IMR-90 (cell line): ENCODE data around the gene ALDH1A2. TPM values are rescaled to one million over a fixed set of nuclear protein-coding genes. Genes with fewer than 3 reads are reported as not detected.

Experiments used
- ATAC-seq: fragments of 200-7000 bp; cut with Tn5 transposase; 2 replicates; pipeline ENCODE4 v1.9.1; 2020; ENCODE audit warnings: low read depth, mild to moderate bottlenecking, moderate library complexity
- BruUV-seq: library from RNA; stranded (reverse); fragments of 400-500 nt; replicated peaks from 2 replicates; lab custom pipeline; 2021; lab: Mats Ljungman, UMichigan
- CTCF ChIA-PET: fragments of 300-600 bp; formaldehyde crosslinking; extraction: SDS; loops from one replicate; lab custom pipeline; 2021; ENCODE audit warnings: antibody characterized with exemption; lab: Yijun Ruan, JAX
- POLR2A ChIA-PET: fragments of 300-600 bp; sonication (Branson Sonifier 250); formaldehyde crosslinking; loops from one replicate; lab custom pipeline; 2022; ENCODE audit warnings: antibody characterized with exemption; ENCODE audit not compliant: unreplicated experiment; lab: Charles Lee
- DNase-seq: peaks from one replicate; pipeline ENCODE4 v3.0.0; 2013
- H2AFZ ChIP-seq: replicated peaks from 2 replicates; pipeline ENCODE3; 2013; ENCODE audit warnings: low read length, mild to moderate bottlenecking; ENCODE audit not compliant: poor library complexity
- H2AK5ac ChIP-seq: 2 replicates; pipeline ENCODE4 v1.6.1; 2013; ENCODE audit warnings: low read depth, low read length, inconsistent platforms
- H2AK9ac ChIP-seq: replicated peaks from 2 replicates; pipeline ENCODE3; 2013; ENCODE audit warnings: mild to moderate bottlenecking, low read depth, low read length, moderate library complexity; ENCODE audit not compliant: poor library complexity
- H2BK120ac ChIP-seq: 2 replicates; pipeline ENCODE4 v1.6.1; 2013; ENCODE audit warnings: low read depth, low read length, inconsistent platforms
- H2BK15ac ChIP-seq: 3 replicates; pipeline ENCODE4 v1.6.1; 2013; ENCODE audit warnings: low read depth, low read length, inconsistent platforms
- H2BK20ac ChIP-seq: 2 replicates; pipeline ENCODE4 v1.6.1; 2013; ENCODE audit warnings: low read depth, mild to moderate bottlenecking, inconsistent platforms, low read length, moderate library complexity
- H2BK5ac ChIP-seq: 2 replicates; pipeline ENCODE4 v1.6.1; 2013; ENCODE audit warnings: mild to moderate bottlenecking, low read depth, low read length, inconsistent platforms; ENCODE audit not compliant: poor library complexity, severe bottlenecking
- H3K14ac ChIP-seq: replicated peaks from 2 replicates; pipeline ENCODE4 v1.6.1; 2013; ENCODE audit warnings: low read depth, low read length, inconsistent platforms
- H3K18ac ChIP-seq: 2 replicates; pipeline ENCODE4 v1.6.1; 2013; ENCODE audit warnings: low read depth, low read length, control low read depth
- H3K23ac ChIP-seq: 2 replicates; pipeline ENCODE4 v1.6.1; 2013; ENCODE audit warnings: low read depth, low read length, inconsistent platforms
- H3K27ac ChIP-seq: 2 replicates; pipeline ENCODE4 v1.5.1; 2013; ENCODE audit warnings: mild to moderate bottlenecking, control low read depth, low read length; ENCODE audit not compliant: insufficient read depth
- H3K27me3 ChIP-seq: 2 replicates; pipeline ENCODE4 v1.6.1; 2013; ENCODE audit warnings: low read length; ENCODE audit not compliant: control insufficient read depth, insufficient read depth
- H3K36me3 ChIP-seq: 2 replicates; pipeline ENCODE4 v1.6.1; 2013; ENCODE audit warnings: low read length, mixed read lengths; ENCODE audit not compliant: control insufficient read depth, insufficient read depth
- H3K4ac ChIP-seq: 2 replicates; pipeline ENCODE4 v1.6.1; 2013; ENCODE audit warnings: low read depth, low read length, inconsistent platforms
- H3K4me1 ChIP-seq: 2 replicates; pipeline ENCODE4 v1.6.1; 2013; ENCODE audit warnings: low read length, mixed read lengths; ENCODE audit not compliant: control insufficient read depth, insufficient read depth
- H3K4me2 ChIP-seq: 2 replicates; pipeline ENCODE4 v1.6.1; 2013; ENCODE audit warnings: low read depth, mild to moderate bottlenecking, control low read depth, low read length, moderate library complexity
- H3K4me3 ChIP-seq: 2 replicates; pipeline ENCODE4 v1.5.1; 2013; ENCODE audit warnings: low read depth, mild to moderate bottlenecking, control low read depth, low read length, moderate library complexity; ENCODE audit not compliant: insufficient read depth
- H3K56ac ChIP-seq: 2 replicates; pipeline ENCODE4 v1.6.1; 2013; ENCODE audit warnings: low read length, inconsistent platforms; ENCODE audit not compliant: insufficient read depth; ENCODE audit errors: extremely low read depth
- H3K79me1 ChIP-seq, 2 experiments: 2 replicates each; pipeline ENCODE4 v1.6.1; 2013; ENCODE audit warnings: low read length in 2 of 2, inconsistent platforms in 1 of 2, low read depth in 1 of 2
- H3K9ac ChIP-seq: 2 replicates; pipeline ENCODE4 v1.6.1; 2013; ENCODE audit warnings: low read depth, low read length, control low read depth
- H3K9me1 ChIP-seq: 2 replicates; pipeline ENCODE4 v1.6.1; 2013; ENCODE audit warnings: low read length, inconsistent platforms; ENCODE audit not compliant: insufficient read depth
- H3K9me3 ChIP-seq: 2 replicates; pipeline ENCODE4 v1.6.1; 2013; ENCODE audit warnings: low read length; ENCODE audit not compliant: control insufficient read depth, insufficient read depth
- H4K20me1 ChIP-seq: 2 replicates; pipeline ENCODE4 v1.6.1; 2013; ENCODE audit warnings: low read length, inconsistent platforms; ENCODE audit not compliant: insufficient read depth
- H4K5ac ChIP-seq: 2 replicates; pipeline ENCODE4 v1.6.1; 2013; ENCODE audit warnings: mild to moderate bottlenecking, low read depth, low read length, control low read depth
- H4K8ac ChIP-seq, 2 experiments: 2 replicates each; pipeline ENCODE4 v1.6.1; 2013; ENCODE audit warnings: low read depth in 2 of 2, low read length in 2 of 2, control low read depth in 1 of 2, inconsistent platforms in 1 of 2
- H4K91ac ChIP-seq: 2 replicates; pipeline ENCODE4 v1.6.1; 2013; ENCODE audit warnings: low read depth, low read length, inconsistent platforms; ENCODE audit not compliant: insufficient read depth
- BHLHE40 ChIP-seq: fragments of 150-350 bp; IDR thresholded peaks from 2 replicates; pipeline ENCODE4 v1.6.1; 2016; ENCODE audit warnings: mild to moderate bottlenecking, low read depth, low read length
- CEBPB ChIP-seq: IDR thresholded peaks from 2 replicates; pipeline ENCODE4 v1.6.1; 2012; ENCODE audit warnings: low read depth, low read length, improper control_type of control experiment
- CHD1 ChIP-seq: IDR thresholded peaks from 2 replicates; pipeline ENCODE4 v1.6.1; 2012; ENCODE audit warnings: low read depth, low read length, improper control_type of control experiment
- CTCF ChIP-seq: conservative IDR thresholded peaks from 2 replicates; pipeline ENCODE4 v1.5.1; 2012; ENCODE audit warnings: mild to moderate bottlenecking, low read depth, low read length, improper control_type of control experiment
- ELK1 ChIP-seq: fragments of 150-350 bp; IDR thresholded peaks from 2 replicates; pipeline ENCODE4 v1.6.1; 2016; ENCODE audit warnings: low read depth, mild to moderate bottlenecking, low read length, moderate library complexity, borderline replicate concordance
- FOS ChIP-seq: fragments of 150-350 bp; IDR thresholded peaks from 2 replicates; pipeline ENCODE4 v1.6.1; 2016; ENCODE audit warnings: low read depth, low read length
- MAFK ChIP-seq: IDR thresholded peaks from 2 replicates; pipeline ENCODE4 v1.6.1; 2012; ENCODE audit warnings: low read depth, low read length, improper control_type of control experiment
- MAZ ChIP-seq: IDR thresholded peaks from 2 replicates; pipeline ENCODE4 v1.6.1; 2012; ENCODE audit warnings: low read depth, mild to moderate bottlenecking, low read length, improper control_type of control experiment, moderate library complexity, borderline replicate concordance
- MXI1 ChIP-seq: IDR thresholded peaks from 2 replicates; pipeline ENCODE4 v1.6.1; 2012; ENCODE audit warnings: low read depth, mild to moderate bottlenecking, low read length, moderate library complexity, borderline replicate concordance
- NFE2L2 ChIP-seq: fragments of 150-350 bp; IDR thresholded peaks from 2 replicates; pipeline ENCODE4 v1.6.1; 2016; ENCODE audit warnings: low read depth, mild to moderate bottlenecking, low read length
- POLR2A ChIP-seq: IDR thresholded peaks from 2 replicates; pipeline ENCODE4 v1.6.1; 2012; ENCODE audit warnings: mild to moderate bottlenecking, low read depth, low read length
- RAD21 ChIP-seq: IDR thresholded peaks from 2 replicates; pipeline ENCODE4 v1.6.1; 2012; ENCODE audit warnings: low read length, improper control_type of control experiment
- RCOR1 ChIP-seq: IDR thresholded peaks from 2 replicates; pipeline ENCODE4 v1.6.1; 2012; ENCODE audit warnings: mild to moderate bottlenecking, low read length, improper control_type of control experiment; ENCODE audit not compliant: insufficient replicate concordance
- RFX5 ChIP-seq: IDR thresholded peaks from 2 replicates; pipeline ENCODE4 v1.8.0; 2012; ENCODE audit warnings: low read depth, mild to moderate bottlenecking, low read length, moderate library complexity
- SMC3 ChIP-seq: fragments of 150-350 bp; IDR thresholded peaks from 2 replicates; pipeline ENCODE4 v1.6.1; 2016; ENCODE audit warnings: low read depth, mild to moderate bottlenecking, antibody characterized with exemption, low read length, moderate library complexity
- USF2 ChIP-seq: fragments of 150-350 bp; IDR thresholded peaks from 2 replicates; pipeline ENCODE4 v1.6.1; 2017; ENCODE audit warnings: mild to moderate bottlenecking, antibody characterized with exemption, low read length, low read depth
- WGBS, 2 experiments: methylation state at CpG; one replicate each; pipeline versions ENCODE4 v1.1.5 to v1.1.7; 2013; ENCODE audit warnings: missing lambda C conversion rate in 2 of 2; ENCODE audit not compliant: insufficient read length in 1 of 2; ENCODE audit errors: extremely low coverage in 2 of 2; 5-methylcytosine and 5-hydroxymethylcytosine counted together
- dilution Hi-C: fragments of 300-500 bp; cut with HindIII; formaldehyde crosslinking; loops from one replicate; pipeline ENCODE4 v1.14.3; 2018; ENCODE audit warnings: low sequenced_read_pairs; ENCODE audit not compliant: unreplicated experiment
- in situ Hi-C: fragments of 300-500 bp; cut with MboI; formaldehyde crosslinking; loops from 3 replicates; pipeline ENCODE4 v1.14.3; 2019; ENCODE audit warnings: low sequenced_read_pairs, inconsistent platforms, mixed read lengths
- intact Hi-C: fragments of 100-400 bp; cut with micrococcal nuclease; formaldehyde crosslinking; loops from 2 replicates; pipeline ENCODE4 v1.10.0; 2022
- polyA plus RNA-seq, 3 experiments: library from polyadenylated mRNA; depleted of rRNA; stranded (reverse); fragments of >200 nt; gene quantifications; 2 replicates each; pipeline ENCODE4 v1.2.3, GENCODE V29; 2012; ENCODE audit warnings: low replicate concordance in 1 of 3
- total RNA-seq: library from RNA; depleted of rRNA; stranded (reverse); fragments of >200 nt; gene quantifications from 2 replicates; pipeline ENCODE4 v1.2.3, GENCODE V29; 2012

ALDH1A2 gene
- total and polyA plus RNA-seq, 2 of the 4 experiments (the other 2 are of a cell fraction): not detected

GRCh38 chr15:57903626-57904025, 161.9 kb downstream of the ALDH1A2 start:
- H3K9me3 ChIP-seq: no peaks in the 10 kb centered on the region
- no peak overlapping the region for H2BK20ac ChIP-seq
- no TSS peak for BruUV-seq
- H3K9me1 ChIP-seq: no peaks in the 10 kb centered on the region
- H3K56ac ChIP-seq: no peak overlapping the region
- H3K9ac ChIP-seq: no peak overlapping the region
- no peaks in the 10 kb centered on the region for H3K4me1 ChIP-seq
- H2BK120ac ChIP-seq: no peak overlapping the region
- no peaks in the 10 kb centered on the region for H4K20me1 ChIP-seq
- ChIA-PET CTCF (no interaction called here), POLR2A (no interaction called here)
- no peak overlapping the region for H2AK5ac ChIP-seq
- TF ChIP-seq POLR2A (no peak), CHD1 (no peak), RFX5 (no peak), SMC3 (no peak), RCOR1 (no peak), RAD21 (no peak), CEBPB (no peak), MXI1 (no peak), FOS (no peak), CTCF (no peak), MAFK (no peak), USF2 (no peak), BHLHE40 (no peak), ELK1 (no peak), NFE2L2 (no peak), MAZ (no peak)
- no peak for ATAC-seq
- H3K79me1 ChIP-seq: no peaks in the 10 kb centered on the region
- intact Hi-C loops (no loop called here), in situ Hi-C loops (no loop called here), dilution Hi-C loops (no loop called here)
- no peak overlapping the region for H3K4ac ChIP-seq
- H2BK15ac ChIP-seq: no peak overlapping the region
- no peak overlapping the region for H3K14ac ChIP-seq
- H2BK5ac ChIP-seq: no peak overlapping the region
- H3K36me3 ChIP-seq: no peaks in the 10 kb centered on the region
- H2AFZ ChIP-seq: no peak overlapping the region
- no peak overlapping the region for H4K5ac ChIP-seq
- H4K8ac ChIP-seq: no peak overlapping the region
- no peak overlapping the region for H3K27ac ChIP-seq
- no peak overlapping the region for H2AK9ac ChIP-seq
- DNase-seq: no peak
- WGBS, 2 experiments: no CpG with 5 or more reads among the region's 1 CpG
- no peaks in the 10 kb centered on the region for H3K27me3 ChIP-seq
- H3K18ac ChIP-seq: no peak overlapping the region
- H3K4me2 ChIP-seq: no peak overlapping the region
- no peak overlapping the region for H3K23ac ChIP-seq
- no peak overlapping the region for H4K91ac ChIP-seq
- no peak overlapping the region for H3K4me3 ChIP-seq
